ENCODE data around the gene RIMOC1.

- TF ChIP-seq GABPB1 (CRISPR knock-in tag; IDR thresholded peaks at IDR 0.05) = no peak
- no peak for TF ChIP-seq ATF6 (CRISPR knock-in tag; IDR thresholded peaks at IDR 0.05)
- no peak for TF ChIP-seq MAX (CRISPR knock-in tag; IDR thresholded peaks at IDR 0.05)
- no peak for TF ChIP-seq NFYB (CRISPR knock-in tag; conservative IDR thresholded peaks at IDR 0.05; ENCODE audit: low read depth)
- TF ChIP-seq CTCF (IDR thresholded peaks at IDR 0.05) = no peak
- no peak for TF ChIP-seq NR1H2 (CRISPR knock-in tag; IDR thresholded peaks at IDR 0.05)
- no peak for TF ChIP-seq ESRRA (CRISPR knock-in tag; IDR thresholded peaks at IDR 0.05; ENCODE audit: borderline replicate concordance)
Measured at GRCh38 chr5:41903382-41903891, 707 bp upstream of the RIMOC1 start.
